B cell (primary cell): ENCODE results near the gene ADSS1. TPM values are rescaled to one million over a fixed set of nuclear protein-coding genes. Genes with fewer than 3 reads are reported as not detected.

ENCODE experiments used
- ATAC-seq: fragments of 200-7000 bp; cut with Tn5 transposase; one replicate; pipeline ENCODE4 v1.10.0; 2021; ENCODE audit warnings: low read depth, mild to moderate bottlenecking, moderate number of reproducible peaks, moderate library complexity
- CTCF ChIA-PET: fragments of 350-600 bp; sonication (Branson Sonifier 250); formaldehyde crosslinking; loops from one replicate; lab custom pipeline; 2021; ENCODE audit warnings: antibody characterized with exemption, inconsistent platforms; lab: Charles Lee
- POLR2A ChIA-PET: fragments of 350-600 bp; sonication (Branson Sonifier 250); formaldehyde crosslinking; loops from one replicate; lab custom pipeline; 2021; ENCODE audit warnings: antibody characterized with exemption; lab: Charles Lee
- DNase-seq: peaks from one replicate; pipeline ENCODE4 v3.0.0; 2013
- H2AFZ ChIP-seq: 2 replicates; pipeline ENCODE4 v1.6.1; 2012; ENCODE audit warnings: mild to moderate bottlenecking, low read depth, low read length; ENCODE audit not compliant: insufficient read depth, poor library complexity, severe bottlenecking
- H3K27ac ChIP-seq, 2 donors: 1 replicate in 1 of 2; 2 replicates in 1 of 2; pipeline ENCODE4 v1.5.1; 2012 to 2013; ENCODE audit warnings: low read length in 2 of 2, mild to moderate bottlenecking in 2 of 2, moderate library complexity in 1 of 2
- H3K27me3 ChIP-seq, 4 experiments: fragments of 200-600 bp in 1 of 4; sonication (generic) in 1 of 4; replicated peaks in 1 of 4; 1 replicate in 2 of 4; 2 replicates in 2 of 4; pipeline versions ENCODE4 v1.6.1 to v1.7.0; 2013 to 2016; ENCODE audit warnings: low read length in 3 of 4, mild to moderate bottlenecking in 2 of 4, mixed read lengths in 1 of 4, moderate library complexity in 1 of 4; ENCODE audit not compliant: insufficient read depth in 4 of 4, control insufficient read depth in 3 of 4; ENCODE audit errors: control extremely low read depth in 1 of 4
- H3K36me3 ChIP-seq, 2 experiments: replicated peaks in 1 of 2; 1 replicate in 1 of 2; 2 replicates in 1 of 2; pipeline versions ENCODE4 v1.6.1 to v1.7.1; 2013; ENCODE audit warnings: low read length in 1 of 2; ENCODE audit not compliant: insufficient read depth in 2 of 2, control insufficient read depth in 1 of 2; ENCODE audit errors: control extremely low read depth in 1 of 2, extremely low read depth in 1 of 2
- H3K4me1 ChIP-seq, 2 donors: fragments of 200-600 bp in 1 of 2; sonication (generic) in 1 of 2; 1 replicate in 1 of 2; 2 replicates in 1 of 2; pipeline versions ENCODE4 v1.5.1 to v1.6.1; 2013 to 2017; ENCODE audit warnings: low read length in 2 of 2; ENCODE audit not compliant: control insufficient read depth in 2 of 2, insufficient read depth in 2 of 2
- H3K4me2 ChIP-seq: replicated peaks from 2 replicates; pipeline ENCODE3; 2012; ENCODE audit warnings: mild to moderate bottlenecking, low read depth, low read length; ENCODE audit not compliant: poor library complexity, severe bottlenecking
- H3K4me3 ChIP-seq, 5 experiments: fragments of 200-600 bp in 1 of 5; sonication (generic) in 1 of 5; 1 replicate in 3 of 5; 2 replicates in 2 of 5; pipeline versions ENCODE4 v1.5.1 to v1.7.0; 2011 to 2016; ENCODE audit warnings: low read length in 4 of 5, mild to moderate bottlenecking in 4 of 5, low read depth in 2 of 5, control low read depth in 1 of 5, moderate library complexity in 1 of 5; ENCODE audit not compliant: insufficient read depth in 1 of 5; ENCODE audit errors: control extremely low read depth in 1 of 5, extremely low read depth in 1 of 5
- H3K79me2 ChIP-seq: fragments of 200-600 bp; sonication (generic); one replicate; pipeline ENCODE4 v1.6.0; 2016; ENCODE audit warnings: low read length; ENCODE audit not compliant: control insufficient read depth, insufficient read depth
- H3K9ac ChIP-seq: fragments of 200-600 bp; sonication (generic); 2 replicates; pipeline ENCODE4 v1.6.1; 2017; ENCODE audit warnings: mild to moderate bottlenecking, low read length, moderate library complexity
- H3K9me3 ChIP-seq, 3 donors: one replicate each; pipeline versions ENCODE4 v1.6.1 to v1.7.1; 2013; ENCODE audit warnings: low read length in 2 of 3; ENCODE audit not compliant: control insufficient read depth in 2 of 3, insufficient read depth in 1 of 3; ENCODE audit errors: control extremely low read depth in 1 of 3
- H4K20me1 ChIP-seq: 2 replicates; pipeline ENCODE4 v1.6.0; 2012; ENCODE audit warnings: mild to moderate bottlenecking, low read length; ENCODE audit not compliant: insufficient read depth, control insufficient read depth, poor library complexity, severe bottlenecking
- H3K27ac Mint-ChIP-seq: one replicate; pipeline ENCODE4 v1.8.0; 2021; ENCODE audit warnings: mixed read lengths
- H3K27me3 Mint-ChIP-seq: one replicate; pipeline ENCODE4 v1.8.0; 2021; ENCODE audit warnings: mixed read lengths
- H3K4me1 Mint-ChIP-seq: one replicate; pipeline ENCODE4 v1.8.0; 2021; ENCODE audit warnings: mixed read lengths
- H3K4me3 Mint-ChIP-seq: one replicate; pipeline ENCODE4 v1.8.0; 2021; ENCODE audit warnings: mixed read lengths
- H3K9me3 Mint-ChIP-seq: one replicate; pipeline ENCODE4 v1.8.0; 2022; ENCODE audit warnings: mixed read lengths; ENCODE audit not compliant: insufficient read depth
- CTCF ChIP-seq: fragments of 200-600 bp; IDR thresholded peaks from one replicate; pipeline ENCODE4 v1.8.0; 2022; ENCODE audit warnings: antibody characterized with exemption, mild to moderate bottlenecking
- EZH2 ChIP-seq: IDR thresholded peaks from 2 replicates; pipeline ENCODE4 v1.6.1; 2012; ENCODE audit warnings: borderline replicate concordance, low read depth, mild to moderate bottlenecking, moderate library complexity, low read length; ENCODE audit not compliant: insufficient read depth, poor library complexity, severe bottlenecking
- WGBS: methylation state at CpG from one replicate; pipeline ENCODE4 v1.1.5; 2013; ENCODE audit warnings: missing lambda C conversion rate; ENCODE audit not compliant: insufficient coverage; 5-methylcytosine and 5-hydroxymethylcytosine counted together
- intact Hi-C: fragments of 100-400 bp; cut with micrococcal nuclease; formaldehyde crosslinking; loops from one replicate; pipeline ENCODE4 v1.10.0; 2022
- polyA plus RNA-seq: library from polyadenylated mRNA; depleted of rRNA; stranded (reverse); fragments of >200 nt; gene quantifications from 2 replicates; pipeline ENCODE4 v1.2.3, GENCODE V29; 2012
- total RNA-seq, 2 donors: library from RNA; stranded (reverse); fragments of 120-200 nt in 1 of 2; gene quantifications; 1 replicate in 1 of 2; 2 replicates in 1 of 2; pipeline versions ENCODE4 v1.2.3 to v1.2.4, GENCODE V29; 2013 to 2022

ADSS1 gene
- total and polyA plus RNA-seq, 2 donors (not counting 1 experiment from before 2014, with no cell fraction given) = 0.33 to 1.7 TPM

- Mint-ChIP-seq H3K27ac (no peak overlapping the region), H3K4me1 (no peaks in the 10 kb centered on the region), H3K27me3 (no peaks in the 10 kb centered on the region), H3K9me3 (no peaks in the 10 kb centered on the region), H3K4me3 (no peak overlapping the region)
- intact Hi-C loops = no loop called here
- no peak for ATAC-seq
- CTCF ChIA-PET = no interaction called here
- Histone ChIP-seq H2AFZ (no peak overlapping the region), H3K27me3 (peaks cover 0 to 5% (median 0%) of the 10 kb centered on the region in 4 experiments), H3K9ac (no peak overlapping the region), H3K9me3 (no peaks in the 10 kb centered on the region), H4K20me1 (no peaks in the 10 kb centered on the region), H3K79me2 (no peaks in the 10 kb centered on the region), H3K27ac (no peak overlapping the region), H3K4me1 (no peaks in the 10 kb centered on the region), H3K4me3 (no peak overlapping the region), H3K4me2 (no peak overlapping the region), H3K36me3 (no peaks in the 10 kb centered on the region)
- no peak for TF ChIP-seq EZH2
- no peak for TF ChIP-seq CTCF
- DNase-seq = no peak
- WGBS = 96% methylated on average over 17 of the region's 17 CpGs
- POLR2A ChIA-PET = no interaction called here
These were observed 15.0 kb downstream of the ADSS1 start for GRCh38 chr14:104739026-104739425.

- H3K9me3 ChIP-seq = no peaks in the 10 kb centered on the region
- Mint-ChIP-seq H3K27ac (no peak overlapping the region), H3K27me3 (no peaks in the 10 kb centered on the region), H3K4me3 (no peak overlapping the region), H3K4me1 (no peaks in the 10 kb centered on the region), H3K9me3 (no peaks in the 10 kb centered on the region)
- no peak overlapping the region for H3K9ac ChIP-seq
- no peak for TF ChIP-seq EZH2
- TF ChIP-seq CTCF = no peak
- H3K27ac ChIP-seq = no peak overlapping the region
- CTCF ChIA-PET = no interaction called here
- intact Hi-C loops = no loop called here
- no peak overlapping the region for H3K4me2 ChIP-seq
- no peaks in the 10 kb centered on the region for H4K20me1 ChIP-seq
- peaks cover 0 to 5% (median 0%) of the 10 kb centered on the region in 4 experiments for H3K27me3 ChIP-seq
- POLR2A ChIA-PET = no interaction called here
- no peak for ATAC-seq
- 79% methylated on average over 22 of the region's 29 CpGs for WGBS
- no peak for DNase-seq
- no peaks in the 10 kb centered on the region for H3K79me2 ChIP-seq
- no peak overlapping the region for H2AFZ ChIP-seq
- H3K4me3 ChIP-seq = no peak overlapping the region
- no peaks in the 10 kb centered on the region for H3K4me1 ChIP-seq
- no peaks in the 10 kb centered on the region for H3K36me3 ChIP-seq
These were observed 15.8 kb downstream of the ADSS1 start for GRCh38 chr14:104739546-104740516.
